ENCODE measurements around the gene RGS9BP.
A peak's percentile ranks its signal among the peaks of the same experiment; 100 is the strongest.
"Not testable (repeated sequence)": the region's sequence is repeated elsewhere in the genome, so short reads cannot be mapped to it uniquely, and the experiment has no call there.

The RGS9BP gene

GRCh38 chr19:32672841-32673240 is 2.8 kb upstream of the RGS9BP start:
- DNase-seq, result no peak

- DNase-seq, result no peak
Observed at GRCh38 chr19:32673573-32673972, 2.1 kb upstream of the RGS9BP start.

GRCh38 chr19:32674153-32674930 is 1.3 kb upstream of the RGS9BP start:
- DNase-seq, result no peak

GRCh38 chr19:32674931-32675719 is 523 bp upstream of the RGS9BP start, which contains the start of gene ANKRD27:
Gene ANKRD27 (minus strand): TSS chr19:32675180. CDS start chr19:32659015, 16,165 bp downstream.
- DNase-seq, result peak; percentile 97

- DNase-seq, result no peak
Observed at GRCh38 chr19:32676186-32676894, 692 bp downstream of the RGS9BP start.

GRCh38 chr19:32676895-32677359 is 1.3 kb downstream of the RGS9BP start:
- no peak for DNase-seq

GRCh38 chr19:32677657-32678056 is 2.0 kb downstream of the RGS9BP start:
- no peak for DNase-seq

GRCh38 chr19:32680986-32681385 is 5.3 kb downstream of the RGS9BP start:
- no peak for DNase-seq

GRCh38 chr19:32682317-32682716 is 6.7 kb downstream of the RGS9BP start:
- DNase-seq, result no peak

- no peak for DNase-seq
Observed at GRCh38 chr19:32686847-32687475, 11.3 kb downstream of the RGS9BP start.

GRCh38 chr19:32687681-32688080 is 12.0 kb downstream of the RGS9BP start:
- DNase-seq, result no peak

- DNase-seq, result no peak
Observed at GRCh38 chr19:32688311-32688710, 12.7 kb downstream of the RGS9BP start.

- peak; percentile 63 for DNase-seq
Observed at GRCh38 chr19:32691291-32691951, 15.8 kb downstream of the RGS9BP start, which contains the start of gene NUDT19. Gene NUDT19 (plus strand): TSS chr19:32691821. CDS start chr19:32691961, 140 bp downstream.

- peak; percentile 10 for DNase-seq
Observed at GRCh38 chr19:32691952-32692726, 16.5 kb downstream of the RGS9BP start.

- DNase-seq, result no peak
Observed at GRCh38 chr19:32692727-32693061, 17.0 kb downstream of the RGS9BP start.

GRCh38 chr19:32693151-32694108 is 17.8 kb downstream of the RGS9BP start:
- DNase-seq, result not testable (repeated sequence)

GRCh38 chr19:32694316-32694715 is 18.7 kb downstream of the RGS9BP start:
- not testable (repeated sequence) for DNase-seq

- not testable (repeated sequence) for DNase-seq
Observed at GRCh38 chr19:32694851-32695250, 19.2 kb downstream of the RGS9BP start.

GRCh38 chr19:32695506-32695905 is 19.9 kb downstream of the RGS9BP start:
- not testable (repeated sequence) for DNase-seq

- not testable (repeated sequence) for DNase-seq
Observed at GRCh38 chr19:32696771-32697170, 21.1 kb downstream of the RGS9BP start.

All from NCI-H446 treated with DMSO at 0.1 percent for 48 hours (cell line).